NCI-H2081 (cell line): ENCODE measurements around the gene SNTG2.

Source experiments
- DNase-seq, 2 experiments: peaks; one replicate each; lab custom pipeline; 2025; lab: John Stamatoyannopoulos, UW

The SNTG2 gene

GRCh38 chr2:926896-927295 lies 23.8 kb upstream of the SNTG2 start:
- no peak for DNase-seq

- no peak for DNase-seq
Observed at GRCh38 chr2:929011-929735, 21.5 kb upstream of the SNTG2 start.

GRCh38 chr2:929925-930324 lies 20.7 kb upstream of the SNTG2 start:
- no peak for DNase-seq

- DNase-seq: no peak
Observed at GRCh38 chr2:930935-931334, 19.7 kb upstream of the SNTG2 start.

- DNase-seq: no peak
Observed at GRCh38 chr2:932320-933115, 18.1 kb upstream of the SNTG2 start.

DNA sequence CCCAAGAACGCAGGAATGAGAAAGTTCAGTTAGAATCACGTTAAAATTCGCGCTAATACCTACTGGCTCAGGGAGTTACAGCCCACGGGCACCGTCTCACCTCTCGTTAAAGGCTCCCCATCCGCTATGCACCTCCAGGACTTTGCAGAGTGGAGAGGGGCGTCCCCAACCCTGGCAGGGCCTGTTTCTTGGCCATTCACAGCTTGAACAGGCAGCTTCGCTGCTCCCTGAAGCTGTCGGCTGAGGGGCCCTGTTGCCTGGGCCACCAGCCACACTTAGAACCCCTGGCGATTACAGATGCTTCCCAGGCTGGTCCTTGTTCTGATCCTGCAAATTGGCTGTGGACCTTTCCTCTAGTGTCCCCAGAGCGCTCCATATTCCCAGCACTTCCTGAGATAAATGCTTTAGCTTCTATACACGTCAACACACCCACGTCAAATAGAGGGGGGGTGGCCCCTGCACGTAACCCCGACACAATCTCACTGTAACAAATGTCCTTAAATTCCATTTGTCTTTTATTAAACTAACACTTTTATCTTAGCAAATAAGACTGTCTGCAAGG lies 16.8 kb upstream of the SNTG2 start:
- no peak for DNase-seq

- no peak for DNase-seq
Observed at GRCh38 chr2:937530-937929, 13.1 kb upstream of the SNTG2 start.

GRCh38 chr2:938181-939005 lies 12.3 kb upstream of the SNTG2 start:
- DNase-seq: no peak

DNA sequence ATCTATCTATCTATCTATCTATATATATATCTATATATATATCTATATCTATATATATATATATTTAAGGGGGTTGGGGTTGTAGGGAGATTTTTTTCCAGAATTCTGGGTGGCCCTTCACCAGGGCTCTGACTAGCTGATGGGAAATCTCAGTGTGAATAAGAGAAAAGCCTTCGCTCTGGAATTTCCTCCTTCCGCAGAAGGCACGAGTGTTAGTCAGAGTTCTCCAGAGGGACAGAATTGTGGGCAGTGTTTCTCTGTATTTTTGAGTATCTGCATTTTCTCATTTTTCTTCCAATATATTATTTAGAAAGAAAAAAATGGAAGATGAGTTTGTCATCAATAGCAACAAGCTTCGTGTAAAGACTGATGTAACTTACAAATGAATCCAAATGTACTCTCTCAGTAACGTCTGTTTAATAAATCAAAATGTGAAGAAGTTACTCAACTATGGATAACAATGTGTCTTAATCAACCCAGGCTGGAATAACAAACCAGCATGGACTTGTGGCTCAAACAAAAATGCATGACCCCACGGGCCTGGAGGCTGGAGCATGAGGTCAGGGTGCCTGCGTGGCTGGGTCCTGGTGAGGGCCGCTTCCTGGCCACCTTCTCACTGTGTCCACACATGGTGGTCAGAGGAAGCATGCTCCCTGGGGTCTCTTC lies 10.6 kb upstream of the SNTG2 start:
- DNase-seq: no peak

- DNase-seq: no peak
Observed at GRCh38 chr2:941871-942270, 8.8 kb upstream of the SNTG2 start.

GRCh38 chr2:942775-943460 lies 7.7 kb upstream of the SNTG2 start:
- DNase-seq: no peak

GRCh38 chr2:943461-943797 lies 7.2 kb upstream of the SNTG2 start:
- DNase-seq: no peak

- no peak for DNase-seq
Observed at GRCh38 chr2:943821-944220, 6.8 kb upstream of the SNTG2 start.

- DNase-seq: no peak
Observed at GRCh38 chr2:944693-945092, 6.0 kb upstream of the SNTG2 start.

DNA sequence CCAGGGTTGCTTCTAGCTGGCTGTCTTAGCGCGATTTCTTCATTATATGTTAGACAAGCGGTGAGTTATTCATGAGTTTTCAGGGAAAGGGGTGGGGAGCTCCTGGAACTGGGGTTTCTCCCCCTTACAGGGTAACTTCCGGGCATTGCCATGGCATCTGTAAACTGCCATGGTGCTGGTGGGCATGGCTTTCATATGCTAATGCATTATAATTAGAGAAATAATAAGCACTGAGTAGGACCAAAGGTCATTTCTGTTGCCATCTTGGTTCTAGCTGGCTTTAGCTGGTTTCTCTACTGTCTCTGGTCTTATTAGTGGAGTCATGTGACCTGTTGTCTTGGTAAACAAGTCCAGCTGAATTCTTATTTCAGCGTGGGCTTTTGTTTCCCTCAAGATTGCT lies 5.5 kb upstream of the SNTG2 start:
- DNase-seq: no peak

DNA sequence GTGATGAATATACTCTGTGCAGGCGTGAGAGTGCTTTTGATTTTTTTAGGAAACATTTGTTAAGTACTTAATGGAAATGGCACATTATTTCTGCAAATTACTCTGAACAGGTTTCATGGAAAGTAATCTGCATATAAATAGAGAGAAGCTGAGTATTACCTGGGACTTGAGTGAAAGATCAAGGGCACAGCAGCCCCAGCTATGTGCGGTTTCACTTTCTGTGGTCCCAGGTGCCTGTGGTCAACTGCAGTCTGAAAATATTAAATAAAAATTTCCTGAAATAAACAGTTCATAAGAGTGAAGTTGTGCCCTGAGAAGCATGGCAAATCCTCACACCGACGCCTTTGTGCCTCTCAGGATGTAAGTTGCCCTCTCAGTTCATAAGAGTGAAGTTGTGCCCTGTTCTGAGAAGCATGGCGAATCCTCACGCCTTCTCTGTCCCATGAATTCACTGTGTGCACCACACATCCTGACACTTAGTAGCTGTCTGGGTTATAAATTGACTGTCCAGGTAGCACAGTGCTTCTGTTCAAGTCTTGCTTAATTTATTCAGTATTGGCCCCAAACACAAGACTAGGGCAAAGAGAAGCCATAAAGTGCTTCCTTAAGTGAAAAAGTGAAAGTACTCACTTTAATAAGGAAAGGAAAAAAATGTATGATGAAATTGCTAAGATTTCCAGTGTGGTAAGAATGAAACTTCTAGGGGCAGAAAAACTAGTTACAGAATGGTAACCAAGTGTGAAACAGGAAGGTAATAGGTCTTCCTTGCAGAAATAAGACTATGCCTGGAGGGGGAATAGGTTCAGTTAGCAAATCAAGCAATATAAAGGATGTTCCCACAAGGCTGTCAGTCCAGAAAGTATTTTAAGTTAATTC lies 4.3 kb upstream of the SNTG2 start:
- no peak for DNase-seq

DNA sequence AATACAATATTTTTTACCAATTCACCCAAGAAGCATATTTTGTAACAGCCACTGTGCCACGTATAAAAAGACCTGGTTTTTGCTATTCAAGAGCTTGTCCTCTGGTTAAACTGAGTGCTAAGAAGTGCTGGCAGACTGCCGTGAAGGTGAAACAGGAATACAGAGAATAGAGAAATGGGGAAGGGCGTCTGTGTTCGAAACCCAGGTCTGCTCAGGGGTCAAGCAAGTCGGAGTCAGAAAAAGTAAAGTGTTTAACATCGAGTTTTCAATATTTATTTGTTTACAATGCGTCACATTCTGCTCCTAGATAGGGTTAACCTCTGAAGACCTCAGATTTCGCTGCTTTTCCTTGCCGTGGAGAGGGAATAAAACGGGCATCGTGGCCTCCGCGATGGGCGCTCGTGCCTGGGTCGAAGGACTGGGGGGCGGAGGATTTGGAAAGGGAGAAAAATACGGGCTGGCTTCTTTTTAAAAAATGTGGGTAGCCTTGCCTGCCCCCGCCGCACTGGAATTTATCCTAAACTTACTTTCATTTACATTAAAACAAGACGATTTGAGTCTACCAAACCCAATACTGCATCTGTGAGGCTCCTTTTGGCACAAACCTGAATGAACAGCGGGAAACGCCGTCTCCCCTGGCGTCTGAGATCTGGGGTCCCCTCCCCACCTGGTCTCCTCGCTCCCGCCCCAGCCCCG lies 1.1 kb upstream of the SNTG2 start:
- DNase-seq: peak in 1 of 2 experiments; percentile 47

- DNase-seq: peak in 1 of 2 experiments; percentile 9
Observed at GRCh38 chr2:951224-952006, 766 bp downstream of the SNTG2 start.

GRCh38 chr2:953408-953807 lies 2.8 kb downstream of the SNTG2 start:
- DNase-seq: no peak
